ENCODE measurements around the gene RHD. TPM values are rescaled to one million over a fixed set of nuclear protein-coding genes. Genes with fewer than 3 reads are reported as not detected.
"Not testable (repeated sequence)": the region's sequence is repeated elsewhere in the genome, so short reads cannot be mapped to it uniquely, and the experiment has no call there.

RHD gene
- total RNA-seq, 1 experiment from 2014 or later: 1.3 TPM

GRCh38 chr1:25285862-25286261 lies 13.6 kb downstream of the RHD start:
- H3K27me3 ChIP-seq (ENCODE audit: insufficient read depth, low read length); H2BK120ac ChIP-seq (ENCODE audit: low read depth, low read length, poor library complexity, severe bottlenecking); H3K27me3 Mint-ChIP-seq (ENCODE audit: low read depth); H2BK12ac ChIP-seq (ENCODE audit: insufficient read length, low read depth, low read length); H4K5ac ChIP-seq (ENCODE audit: insufficient read length, low read depth, low read length); H3K79me1 ChIP-seq (ENCODE audit: insufficient read depth, low read depth, low read length, poor library complexity, severe bottlenecking); H2AK5ac ChIP-seq (ENCODE audit: insufficient read length, low read length); H2AFZ ChIP-seq (ENCODE audit: low read length); H3K4me1 Mint-ChIP-seq; H3K4me2 ChIP-seq (ENCODE audit: insufficient read depth, insufficient read length, low read length); H3K9me3 ChIP-seq (ENCODE audit: control insufficient read depth, low read depth, low read length); H3K9ac ChIP-seq (ENCODE audit: extremely low read depth, insufficient read length, low read length); DNase-seq; H3K14ac ChIP-seq (ENCODE audit: insufficient read depth, low read length); H3T11ph ChIP-seq (ENCODE audit: low read length); H3K4ac ChIP-seq (ENCODE audit: low read depth, low read length); H3K18ac ChIP-seq (ENCODE audit: insufficient read length, low read depth, low read length); H4K91ac ChIP-seq (ENCODE audit: insufficient read length, low read depth, low read length); H3K23ac ChIP-seq (ENCODE audit: insufficient read length, low read depth, low read length); H3K79me2 ChIP-seq (ENCODE audit: insufficient read depth, low read length); H2BK5ac ChIP-seq (ENCODE audit: insufficient read length, low read length); H3K23me2 ChIP-seq (ENCODE audit: insufficient read length, low read depth, low read length, poor library complexity, severe bottlenecking); H3K27ac Mint-ChIP-seq; H4K20me1 ChIP-seq (ENCODE audit: control insufficient read depth, insufficient read depth, insufficient read length); H4K8ac ChIP-seq (replicated peaks; ENCODE audit: insufficient read length, low read depth, low read length); H3K27ac ChIP-seq (ENCODE audit: insufficient read length, low read depth, low read length); H3K4me3 Mint-ChIP-seq; H2BK15ac ChIP-seq (ENCODE audit: low read depth, low read length); H3K4me1 ChIP-seq (ENCODE audit: insufficient read depth, low read length); H2BK20ac ChIP-seq (ENCODE audit: low read depth, low read length, poor library complexity, severe bottlenecking); H3K9me3 Mint-ChIP-seq; H3K56ac ChIP-seq (ENCODE audit: insufficient read length, low read depth, low read length); H3K36me3 Mint-ChIP-seq (ENCODE audit: insufficient read depth in 1 of 3, low read depth in 3 of 3): not testable (repeated sequence)
- no CpG with 5 or more reads among the region's 3 CpGs for WGBS (ENCODE audit: extremely low coverage, insufficient read length, low lambda C conversion rate)

GRCh38 chr1:25287164-25287563 lies 14.9 kb downstream of the RHD start:
- not testable (repeated sequence) for H3K4me1 ChIP-seq (ENCODE audit: insufficient read depth, low read length); H3K9ac ChIP-seq (ENCODE audit: extremely low read depth, insufficient read length, low read length); H2AFZ ChIP-seq (ENCODE audit: low read length); H3K9me3 Mint-ChIP-seq; H3K4ac ChIP-seq (ENCODE audit: low read depth, low read length); DNase-seq; H3K27me3 Mint-ChIP-seq (ENCODE audit: low read depth); H3K4me1 Mint-ChIP-seq; H3K36me3 Mint-ChIP-seq (ENCODE audit: insufficient read depth in 1 of 3, low read depth in 3 of 3); H3K79me2 ChIP-seq (ENCODE audit: insufficient read depth, low read length); H3K9me3 ChIP-seq (ENCODE audit: control insufficient read depth, low read depth, low read length); H3K23me2 ChIP-seq (ENCODE audit: insufficient read length, low read depth, low read length, poor library complexity, severe bottlenecking); H4K20me1 ChIP-seq (ENCODE audit: control insufficient read depth, insufficient read depth, insufficient read length); H4K5ac ChIP-seq (ENCODE audit: insufficient read length, low read depth, low read length); H2BK20ac ChIP-seq (ENCODE audit: low read depth, low read length, poor library complexity, severe bottlenecking); H3K14ac ChIP-seq (ENCODE audit: insufficient read depth, low read length); H3K56ac ChIP-seq (ENCODE audit: insufficient read length, low read depth, low read length); H4K8ac ChIP-seq (replicated peaks; ENCODE audit: insufficient read length, low read depth, low read length); H3K27ac ChIP-seq (ENCODE audit: insufficient read length, low read depth, low read length); H3K27ac Mint-ChIP-seq; H2AK5ac ChIP-seq (ENCODE audit: insufficient read length, low read length); H2BK120ac ChIP-seq (ENCODE audit: low read depth, low read length, poor library complexity, severe bottlenecking); H2BK12ac ChIP-seq (ENCODE audit: insufficient read length, low read depth, low read length); H3T11ph ChIP-seq (ENCODE audit: low read length); H2BK5ac ChIP-seq (ENCODE audit: insufficient read length, low read length); H2BK15ac ChIP-seq (ENCODE audit: low read depth, low read length); H4K91ac ChIP-seq (ENCODE audit: insufficient read length, low read depth, low read length); H3K4me2 ChIP-seq (ENCODE audit: insufficient read depth, insufficient read length, low read length); H3K4me3 Mint-ChIP-seq; H3K27me3 ChIP-seq (ENCODE audit: insufficient read depth, low read length); H3K79me1 ChIP-seq (ENCODE audit: insufficient read depth, low read depth, low read length, poor library complexity, severe bottlenecking); H3K18ac ChIP-seq (ENCODE audit: insufficient read length, low read depth, low read length); H3K23ac ChIP-seq (ENCODE audit: insufficient read length, low read depth, low read length)
- WGBS (ENCODE audit: extremely low coverage, insufficient read length, low lambda C conversion rate): no CpG with 5 or more reads among the region's 6 CpGs
